Measurements from ENCODE around the gene LAMB1. TPM values are rescaled to one million over a fixed set of nuclear protein-coding genes. Genes with fewer than 3 reads are reported as not detected.

The LAMB1 gene
- total RNA-seq, 1 donor from 2014 or later = 303 TPM

GRCh38 chr7:108024538-108024937, 21.6 kb upstream of the LAMB1 start:
- intact Hi-C loops (cut with DNase I) = no loop called here
- no peak for ATAC-seq
- DNase-seq (ENCODE audit: low spot score) = no peak

GRCh38 chr7:108020585-108020984, 17.6 kb upstream of the LAMB1 start:
- intact Hi-C loops (cut with DNase I) = no loop called here
- ATAC-seq = no peak

GRCh38 chr7:108018668-108019067, 15.7 kb upstream of the LAMB1 start:
- no peak for DNase-seq (ENCODE audit: low spot score)
- intact Hi-C loops (cut with DNase I) = no loop called here

More at GRCh38 chr7:108020585-108020984, 17.6 kb upstream of the LAMB1 start:
- no peak for DNase-seq (ENCODE audit: low spot score)

DNA sequence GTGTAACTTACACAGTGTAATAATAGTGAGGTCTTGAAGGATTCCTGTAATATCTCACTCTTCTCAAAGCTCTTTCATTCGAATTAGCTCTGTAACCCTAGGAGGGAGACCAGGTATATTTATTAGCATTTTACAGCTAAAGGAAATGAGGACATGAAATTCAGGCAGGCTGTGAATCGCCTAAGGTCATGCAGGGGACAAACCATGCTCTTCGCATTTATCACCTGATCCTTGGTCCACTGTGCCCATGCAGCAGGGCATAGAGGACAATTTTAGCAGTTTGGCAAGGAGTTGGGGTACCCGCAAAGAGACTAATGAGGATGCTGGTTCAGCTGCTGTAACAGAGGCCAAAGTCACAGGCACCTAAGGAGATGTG, 14.8 kb upstream of the LAMB1 start:
- ATAC-seq (no peak), DNase-seq (ENCODE audit: low spot score) (no peak)
- intact Hi-C loops (cut with DNase I) = no loop called here

More at GRCh38 chr7:108018668-108019067, 15.7 kb upstream of the LAMB1 start:
- ATAC-seq = no peak

DNA sequence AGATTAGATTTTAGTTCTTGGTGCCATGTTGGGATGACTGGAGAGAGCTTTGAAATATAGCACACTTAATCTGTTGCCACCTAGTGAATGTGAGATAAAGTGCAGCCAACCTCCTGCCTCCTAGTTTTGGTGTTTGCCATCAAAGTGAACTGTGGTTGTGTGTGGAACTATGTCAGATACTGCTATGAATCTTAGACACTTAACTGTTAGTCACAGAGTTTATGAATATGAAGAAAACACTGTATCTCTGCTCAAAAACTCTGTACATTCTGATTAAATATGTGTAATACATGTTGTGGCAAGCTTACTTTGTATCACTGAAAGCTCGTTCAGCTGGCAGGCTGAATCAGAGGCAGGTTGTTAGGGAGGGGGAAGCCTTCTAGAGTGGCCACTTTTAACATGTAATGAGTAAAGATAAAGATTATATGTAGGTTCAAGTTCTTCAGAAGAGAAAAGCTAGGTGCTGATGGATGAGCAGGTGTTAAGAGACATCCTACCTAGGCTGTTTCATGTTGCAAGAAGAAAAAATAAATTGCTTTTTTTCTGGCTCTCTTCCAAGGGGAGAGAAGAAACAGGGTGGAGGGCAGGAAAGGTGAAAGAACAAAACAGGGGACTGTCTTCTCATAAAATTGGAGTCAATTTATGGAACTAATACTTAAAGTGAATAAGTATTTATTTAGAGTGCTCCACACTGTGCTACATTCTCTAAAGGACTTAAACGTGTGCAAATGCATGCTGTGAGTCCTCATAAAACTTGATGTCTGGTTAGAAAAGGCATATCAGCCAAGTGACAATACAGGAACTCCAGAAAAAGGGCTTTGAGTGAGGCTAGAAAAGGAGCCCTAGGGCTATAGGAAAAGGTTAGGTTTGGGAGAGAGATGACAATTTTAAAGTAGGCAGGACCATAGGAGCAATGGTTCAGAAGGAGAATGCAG, 14.1 kb upstream of the LAMB1 start:
- intact Hi-C loops (cut with DNase I) = no loop called here
- ATAC-seq = peak; percentile 78
- no peak for DNase-seq (ENCODE audit: low spot score)

DNA sequence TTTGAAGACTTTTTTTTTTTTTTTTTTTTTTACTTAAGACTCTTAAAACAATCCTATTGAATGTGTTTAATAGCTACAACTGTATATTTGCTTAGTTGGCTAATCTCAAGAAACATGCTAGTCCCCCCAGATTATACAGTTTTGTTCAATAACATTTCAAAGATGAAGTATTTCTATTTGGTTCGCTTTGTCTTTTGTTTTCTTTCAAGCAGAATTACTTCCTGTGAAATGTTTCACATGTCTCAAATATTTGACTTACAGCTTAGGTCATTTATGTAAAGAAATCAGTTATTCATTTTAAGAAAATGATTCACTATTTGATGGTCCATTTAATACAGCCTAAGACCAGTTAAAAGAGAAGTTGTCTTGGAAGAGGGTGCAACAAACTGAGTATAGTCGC, 12.8 kb upstream of the LAMB1 start:
- DNase-seq (ENCODE audit: low spot score) = no peak
- no peak for ATAC-seq
- intact Hi-C loops (cut with DNase I) = no loop called here

GRCh38 chr7:108014747-108015682, 12.1 kb upstream of the LAMB1 start:
- DNase-seq (ENCODE audit: low spot score) (no peak), ATAC-seq (no peak)
- intact Hi-C loops (cut with DNase I) = no loop called here

GRCh38 chr7:108014215-108014614, 11.3 kb upstream of the LAMB1 start:
- ATAC-seq (no peak), DNase-seq (ENCODE audit: low spot score) (no peak)
- intact Hi-C loops (cut with DNase I) = no loop called here

GRCh38 chr7:108012499-108013430, 9.8 kb upstream of the LAMB1 start:
- DNase-seq (ENCODE audit: low spot score) = no peak
- intact Hi-C loops (cut with DNase I) = no loop called here
- no peak for ATAC-seq

GRCh38 chr7:108010377-108010776, 7.4 kb upstream of the LAMB1 start:
- ATAC-seq (no peak), DNase-seq (ENCODE audit: low spot score) (no peak)
- intact Hi-C loops (cut with DNase I) = no loop called here

GRCh38 chr7:108009873-108010272, 6.9 kb upstream of the LAMB1 start:
- DNase-seq (ENCODE audit: low spot score) = no peak
- ATAC-seq = no peak
- intact Hi-C loops (cut with DNase I) = no loop called here

DNA sequence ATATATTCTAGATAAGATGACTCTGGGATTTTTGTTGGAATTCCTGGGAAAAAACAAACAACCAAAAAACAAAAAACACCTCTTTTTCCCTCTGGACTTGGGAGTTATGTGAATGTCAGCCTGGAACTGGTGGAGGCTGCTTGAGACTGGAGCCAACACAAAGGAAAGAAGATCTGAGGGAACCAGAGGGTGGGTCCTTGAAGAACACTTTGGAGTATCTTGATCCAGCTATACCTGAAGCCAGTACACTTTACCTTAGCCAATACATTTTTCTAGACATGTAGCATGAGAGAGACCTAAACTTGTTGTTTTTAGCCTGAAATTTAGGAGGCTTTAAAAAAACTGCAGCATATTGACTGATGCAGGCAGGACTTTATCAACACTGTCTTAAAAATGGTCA, 5.9 kb upstream of the LAMB1 start:
- intact Hi-C loops (cut with DNase I) = no loop called here
- DNase-seq (ENCODE audit: low spot score) (no peak), ATAC-seq (no peak)

GRCh38 chr7:108008240-108008639, 5.3 kb upstream of the LAMB1 start:
- intact Hi-C loops (cut with DNase I) = no loop called here
- ATAC-seq = no peak

GRCh38 chr7:108007762-108008161, 4.8 kb upstream of the LAMB1 start:
- intact Hi-C loops (cut with DNase I) = no loop called here
- ATAC-seq (no peak), DNase-seq (ENCODE audit: low spot score) (no peak)

More at GRCh38 chr7:108008240-108008639, 5.3 kb upstream of the LAMB1 start:
- DNase-seq (ENCODE audit: low spot score) = no peak

DNA sequence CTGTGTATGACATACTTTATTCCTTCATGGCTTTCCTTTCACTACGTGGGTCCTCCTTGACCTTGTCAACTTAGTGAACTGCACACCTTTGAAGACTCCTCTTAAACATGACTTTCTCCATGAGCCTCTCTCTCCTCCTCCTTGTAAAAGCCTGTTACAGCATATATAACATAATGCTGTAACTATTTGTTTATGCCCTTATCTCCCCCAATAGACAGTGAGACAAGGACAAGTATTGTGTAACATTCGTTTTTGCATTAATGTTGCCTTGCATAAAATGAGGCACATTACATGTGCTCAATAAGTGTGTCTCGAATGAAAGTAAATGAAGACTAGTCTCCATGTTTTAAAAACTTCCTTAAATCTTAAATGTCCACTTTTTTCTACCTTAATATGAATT, 4.3 kb upstream of the LAMB1 start:
- no peak for ATAC-seq
- no peak for DNase-seq (ENCODE audit: low spot score)
- intact Hi-C loops (cut with DNase I) = no loop called here

DNA sequence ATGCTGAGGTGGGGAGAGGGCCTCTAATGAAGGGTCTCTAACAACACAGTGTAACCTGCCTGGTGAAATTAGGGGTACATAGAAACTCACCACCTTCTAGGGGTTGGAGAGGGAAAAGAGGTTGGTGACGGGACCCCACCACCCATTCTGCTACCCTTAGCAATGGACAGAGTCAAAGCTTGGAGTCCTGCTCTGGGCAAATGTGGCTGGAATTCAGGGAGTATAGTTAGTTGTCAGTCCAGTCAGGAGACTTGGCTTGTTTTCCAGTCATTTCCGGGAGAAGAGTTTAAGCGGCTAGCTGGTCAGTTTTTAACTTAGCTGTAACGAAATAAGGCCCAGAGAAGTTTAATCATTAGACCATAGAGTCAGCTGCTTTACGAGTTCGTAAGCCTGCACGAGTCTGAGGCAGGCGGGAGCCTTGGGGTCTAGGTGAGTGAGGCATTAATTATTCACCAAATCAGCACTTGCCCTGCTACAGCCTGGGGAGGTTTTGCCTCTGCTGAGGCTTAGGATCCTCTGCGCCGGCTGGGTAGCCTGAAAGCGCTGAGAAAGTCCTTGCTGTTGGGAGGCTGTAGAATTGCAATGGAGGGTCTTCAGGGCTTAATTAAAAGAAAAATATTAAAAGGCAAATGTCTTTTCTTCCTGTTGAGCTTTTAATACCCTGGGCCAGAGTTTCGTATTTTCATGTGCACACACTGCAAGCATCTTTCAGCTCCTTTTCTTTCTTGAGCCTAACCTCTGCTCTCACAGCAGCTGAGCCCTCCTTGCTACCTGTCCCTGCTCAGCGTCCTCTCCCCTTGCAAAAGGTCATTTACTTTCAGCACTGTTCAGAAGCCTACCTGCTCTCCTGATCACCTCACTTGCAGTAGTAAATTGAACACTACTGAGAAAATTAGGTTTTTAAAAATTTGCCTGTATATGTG, 1.5 kb upstream of the LAMB1 start:
- ATAC-seq = no peak
- DNase-seq (ENCODE audit: low spot score) = no peak
- intact Hi-C loops (cut with DNase I) = no loop called here

DNA sequence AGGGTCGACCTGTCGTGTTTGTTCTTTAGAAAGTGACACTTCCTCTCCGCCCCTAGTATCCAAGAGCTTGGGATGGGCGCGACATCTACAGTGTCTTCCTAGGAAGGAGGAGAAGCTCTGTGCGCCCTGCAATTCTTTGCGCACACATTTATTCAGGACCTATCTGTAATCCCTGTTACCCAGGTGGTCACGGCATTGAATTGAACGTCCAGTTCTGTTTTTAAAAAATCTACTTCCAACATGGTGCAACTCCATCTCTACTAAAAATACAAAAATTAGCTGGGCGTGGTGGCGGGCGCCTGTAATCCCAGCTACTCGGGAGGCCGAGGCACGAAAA, 606 bp upstream of the LAMB1 start:
- no peak for ATAC-seq
- DNase-seq (ENCODE audit: low spot score) = no peak
- intact Hi-C loops (cut with DNase I) = no loop called here

Data from sciatic nerve (tissue), 2 donors.